HG03469 (cell line): Measurements from ENCODE around the gene BNC2.

Experiments used
- ATAC-seq: cut with Tn5 transposase; IDR thresholded peaks from one replicate; pipeline ENCODE4 v1.9.1; 2021; ENCODE audit warnings: mild to moderate bottlenecking, moderate library complexity, moderate number of reproducible peaks; ENCODE audit not compliant: unreplicated experiment

The BNC2 gene

DNA sequence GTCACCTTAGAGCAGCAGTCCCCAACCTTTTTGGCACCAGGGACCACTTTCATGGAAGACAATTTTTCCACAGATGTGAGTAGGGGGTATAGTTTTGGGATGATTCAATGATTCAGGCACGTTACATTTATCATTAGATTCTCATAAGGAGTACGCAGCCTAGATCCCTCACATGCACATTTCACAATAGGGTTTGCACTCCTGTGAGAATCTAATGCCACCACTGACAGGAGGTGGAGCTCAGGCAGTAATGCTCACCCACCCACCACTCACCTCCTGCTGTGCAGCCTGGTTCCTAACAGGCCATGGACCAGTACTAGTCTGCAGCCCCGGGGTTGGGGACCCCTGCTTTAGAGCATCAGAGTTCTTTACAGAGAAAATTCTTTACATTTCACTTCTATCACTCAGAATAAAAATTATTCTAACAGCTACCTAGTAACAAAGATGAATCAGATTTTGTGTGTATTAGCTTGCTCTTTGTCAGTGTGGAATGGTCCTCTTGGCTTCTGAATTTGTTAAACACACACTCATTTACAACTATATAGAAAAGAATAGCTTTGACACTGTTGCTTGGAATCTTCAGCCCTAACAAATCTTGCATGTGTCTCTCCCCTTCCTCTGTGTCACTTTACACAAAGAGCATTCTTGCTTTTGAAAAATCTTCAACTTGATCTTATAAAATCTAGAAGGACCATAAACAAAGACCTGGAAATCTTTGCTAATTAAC is 438.6 kb downstream of the BNC2 start:
- ATAC-seq, result no peak

DNA sequence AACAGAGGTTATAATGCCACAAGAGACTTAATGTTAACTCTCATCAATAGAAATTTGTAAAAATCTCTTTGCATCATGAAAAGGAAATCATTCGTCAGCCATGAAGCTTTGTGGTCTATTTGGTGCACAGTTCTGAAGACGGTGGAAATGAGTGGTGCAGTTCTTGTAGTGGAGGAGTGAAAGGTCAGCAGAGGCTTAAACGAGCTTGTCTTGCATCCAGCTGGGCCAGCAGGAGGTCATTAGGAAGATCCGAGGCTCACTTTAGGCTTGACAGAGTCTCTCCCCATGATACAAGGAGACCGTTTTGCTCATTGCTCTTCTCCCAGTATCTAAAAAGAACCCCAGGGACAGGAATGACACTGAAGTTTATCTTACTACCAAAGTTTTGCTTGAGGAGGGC is 440.8 kb downstream of the BNC2 start:
- ATAC-seq, result no peak

DNA sequence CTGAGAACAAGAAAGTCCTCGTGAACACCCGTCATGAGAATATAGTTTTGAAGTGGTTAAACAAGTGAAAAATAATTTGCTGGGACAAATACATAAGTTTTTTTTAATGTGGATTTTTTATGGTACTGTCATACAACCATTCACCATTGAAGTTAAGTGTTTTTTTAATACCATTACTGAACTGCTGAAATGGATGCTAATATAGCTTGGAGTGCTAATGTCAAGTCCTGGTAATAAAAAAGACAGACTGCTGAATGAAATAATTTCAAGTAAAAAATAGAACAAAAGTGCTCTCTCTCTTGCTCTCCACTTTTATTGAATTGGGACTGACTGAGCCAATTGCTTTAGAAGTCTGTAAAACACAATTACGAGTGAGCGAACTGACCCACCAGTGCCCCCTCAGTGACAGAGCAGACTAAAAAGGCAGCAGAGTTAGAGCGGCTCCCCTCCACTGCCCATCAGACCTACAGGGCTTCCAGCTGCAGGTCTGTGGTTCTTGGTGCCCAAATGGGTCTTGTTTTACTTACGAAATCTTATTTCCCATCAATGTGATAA is 442.5 kb downstream of the BNC2 start:
- no peak for ATAC-seq

DNA sequence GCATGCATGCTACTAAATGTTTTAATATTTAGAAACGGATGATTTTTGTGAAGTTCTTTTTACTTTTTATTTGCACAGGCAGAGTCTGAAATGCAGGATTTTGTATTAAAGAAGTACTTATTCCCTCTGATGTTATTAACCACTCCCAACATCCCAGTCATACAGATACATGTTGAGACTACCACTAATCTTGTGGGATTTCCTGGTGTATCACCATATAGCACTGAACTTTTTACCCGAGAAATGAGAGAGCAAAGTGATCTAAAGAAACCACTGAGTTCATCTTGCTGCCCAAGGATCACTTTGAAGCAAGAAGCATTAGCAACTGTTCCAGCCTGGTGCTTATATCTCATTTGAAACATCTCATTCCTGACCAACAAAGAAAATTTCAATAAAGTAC is 443.8 kb downstream of the BNC2 start:
- ATAC-seq, result no peak

DNA sequence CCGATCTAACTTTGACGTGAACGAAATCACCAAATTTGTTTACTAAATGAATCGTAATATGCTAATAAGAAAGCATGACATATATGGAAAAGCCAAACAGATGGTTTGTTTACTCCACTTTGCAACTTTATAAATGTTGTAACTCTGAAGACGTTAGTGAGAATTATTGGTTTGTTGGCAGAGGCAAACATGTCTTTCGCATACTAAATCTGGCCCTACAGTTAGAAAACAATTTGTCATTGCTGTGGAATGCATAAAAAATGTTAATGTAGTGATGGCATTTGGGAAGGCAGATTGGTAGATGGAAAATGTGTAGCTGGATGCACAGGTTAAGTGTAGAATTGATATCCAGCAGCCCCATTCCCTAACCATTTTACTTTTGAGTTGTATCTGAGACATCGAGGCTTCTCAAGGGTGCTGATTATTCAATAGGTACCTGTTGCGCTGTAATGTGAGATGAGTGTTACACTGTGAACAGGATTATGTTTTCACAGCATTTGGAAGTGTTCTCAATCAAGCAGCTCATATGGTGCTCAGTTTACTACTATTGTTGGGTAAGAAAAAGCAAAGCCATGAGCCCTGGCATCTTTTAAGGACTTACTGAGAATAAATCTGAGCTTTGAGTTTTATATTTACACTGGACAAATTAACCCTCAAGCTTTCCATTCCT is 444.8 kb downstream of the BNC2 start:
- no peak for ATAC-seq

DNA sequence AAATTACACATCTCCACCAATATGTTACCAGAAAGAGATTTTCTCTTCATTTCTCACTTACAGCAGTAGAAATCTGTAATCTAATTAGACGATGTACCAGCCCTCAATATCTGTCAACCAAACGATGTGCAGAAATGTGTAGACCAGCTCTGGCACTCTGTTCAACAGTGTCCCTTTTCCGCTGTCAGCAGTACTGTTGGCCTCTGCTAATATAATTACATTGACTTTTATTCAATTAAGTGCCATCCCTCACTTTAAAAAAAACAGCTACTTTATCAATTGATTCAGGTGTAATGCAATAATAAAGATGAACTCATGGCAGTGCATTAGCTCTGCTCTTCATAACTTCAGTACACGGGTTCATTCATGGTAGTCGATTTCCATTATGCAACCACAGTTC is 448.4 kb downstream of the BNC2 start:
- ATAC-seq, result no peak

DNA sequence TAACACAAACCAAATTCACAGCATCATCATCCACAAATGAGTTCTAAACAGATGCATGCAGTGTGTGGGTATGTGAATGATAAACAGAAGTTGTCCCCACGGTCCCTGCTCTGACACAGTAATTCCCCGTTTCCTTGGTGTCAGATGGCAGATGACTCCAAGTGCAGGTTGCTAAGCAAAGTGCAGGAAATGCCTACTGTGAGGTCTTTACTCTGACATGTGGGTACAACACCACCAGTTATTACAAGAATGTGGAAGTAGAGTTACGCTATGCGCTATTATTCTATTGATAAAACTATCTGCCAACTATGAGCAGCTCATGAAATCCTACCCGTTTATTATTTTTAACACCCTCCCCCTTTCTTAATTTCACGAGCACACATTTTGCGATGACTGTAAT is 448.9 kb downstream of the BNC2 start:
- ATAC-seq, result no peak

DNA sequence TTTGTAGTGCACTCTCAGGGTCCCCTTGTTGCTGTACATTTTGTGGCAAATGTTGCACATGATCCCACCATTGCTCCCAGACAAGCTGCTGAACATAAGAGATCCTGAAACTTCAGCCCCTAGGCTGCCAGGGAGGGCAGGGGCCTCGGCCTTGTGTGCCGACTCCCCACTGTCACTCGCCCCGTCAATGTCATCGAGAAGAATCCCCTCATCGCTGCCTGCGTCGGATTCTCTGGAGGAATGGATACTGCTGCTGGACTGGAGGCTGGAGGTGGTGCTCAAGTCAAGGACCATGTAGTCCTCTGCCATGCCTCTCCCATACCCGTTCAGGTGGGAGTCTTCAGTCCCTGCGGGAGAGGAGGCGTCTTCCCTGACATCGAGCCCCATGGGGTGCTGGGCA is 451.3 kb downstream of the BNC2 start:
- ATAC-seq, result no peak

DNA sequence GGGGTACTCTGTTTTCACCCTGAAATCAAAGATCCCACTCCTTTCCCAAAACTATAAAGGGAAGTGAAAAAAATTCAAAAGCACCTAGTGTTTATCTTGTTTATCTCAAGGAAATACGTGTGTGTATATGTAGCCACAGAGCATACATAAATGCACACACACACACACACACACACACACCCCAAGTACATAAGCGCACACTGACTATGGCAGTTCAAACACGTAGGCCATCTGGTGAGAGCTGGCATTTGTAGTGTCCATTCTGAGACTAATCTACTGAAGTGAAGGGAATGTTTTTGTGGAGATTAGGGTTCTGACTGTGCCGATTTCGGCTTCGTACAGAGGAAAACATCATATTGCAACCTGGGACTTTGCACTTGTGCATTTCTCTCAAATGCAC is 451.7 kb downstream of the BNC2 start:
- ATAC-seq, result no peak

DNA sequence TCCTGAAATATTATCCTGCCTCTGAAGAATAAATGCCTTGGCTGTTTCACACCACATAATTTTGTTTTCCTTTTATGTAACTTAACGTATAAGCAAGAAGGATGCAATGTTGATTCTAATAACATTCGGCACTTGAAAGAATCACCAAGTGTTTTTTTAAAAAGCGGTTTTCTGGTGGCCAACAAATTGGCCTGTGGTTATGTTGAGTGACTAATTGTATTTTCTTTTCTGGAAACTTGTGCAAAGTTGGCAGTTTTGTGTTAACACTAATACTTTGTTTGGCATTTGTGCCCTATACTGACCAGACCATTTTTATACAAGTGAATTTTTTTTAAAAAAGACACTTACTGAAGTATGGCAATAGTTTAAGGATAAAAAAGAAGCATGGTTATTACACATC is 452.7 kb downstream of the BNC2 start:
- no peak for ATAC-seq

DNA sequence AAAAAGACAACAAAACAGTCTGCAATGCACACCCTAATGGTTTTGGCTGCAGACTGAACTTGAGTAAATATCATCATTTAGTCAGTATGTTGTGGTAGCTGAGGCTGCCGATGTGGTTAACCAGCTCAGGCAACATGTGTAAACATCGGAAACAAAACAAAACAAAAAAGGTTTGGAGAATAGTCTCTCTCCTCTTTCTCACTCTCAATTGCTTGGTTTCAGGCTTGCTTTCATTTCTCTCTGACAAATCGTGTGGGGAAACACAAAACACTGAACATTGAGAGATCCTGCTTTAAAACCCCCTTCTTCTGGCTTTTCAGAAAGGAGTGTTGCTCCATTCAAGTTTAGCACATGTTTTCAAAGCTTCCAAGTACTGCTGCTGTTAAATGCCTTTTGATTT is 453.3 kb downstream of the BNC2 start:
- ATAC-seq, result no peak

DNA sequence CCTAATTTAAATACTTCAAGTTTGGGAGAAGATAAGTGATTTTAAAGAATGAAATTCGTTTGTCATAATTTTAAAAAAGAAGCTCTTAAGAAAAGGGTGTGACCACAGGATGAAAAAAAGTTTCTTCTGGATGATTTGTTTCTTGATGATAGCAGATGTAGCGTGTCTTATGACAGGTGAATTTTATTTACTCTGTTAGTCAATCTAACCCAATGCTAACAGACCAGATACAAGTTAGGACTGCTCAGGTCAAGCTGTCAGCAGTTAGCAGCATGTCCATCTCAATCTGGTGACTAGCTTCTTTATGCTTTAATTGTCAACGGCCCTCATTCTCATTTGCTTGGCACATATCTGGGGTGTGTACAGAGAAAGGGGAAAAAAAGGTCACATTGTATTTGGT is 456.0 kb downstream of the BNC2 start:
- ATAC-seq, result no peak

DNA sequence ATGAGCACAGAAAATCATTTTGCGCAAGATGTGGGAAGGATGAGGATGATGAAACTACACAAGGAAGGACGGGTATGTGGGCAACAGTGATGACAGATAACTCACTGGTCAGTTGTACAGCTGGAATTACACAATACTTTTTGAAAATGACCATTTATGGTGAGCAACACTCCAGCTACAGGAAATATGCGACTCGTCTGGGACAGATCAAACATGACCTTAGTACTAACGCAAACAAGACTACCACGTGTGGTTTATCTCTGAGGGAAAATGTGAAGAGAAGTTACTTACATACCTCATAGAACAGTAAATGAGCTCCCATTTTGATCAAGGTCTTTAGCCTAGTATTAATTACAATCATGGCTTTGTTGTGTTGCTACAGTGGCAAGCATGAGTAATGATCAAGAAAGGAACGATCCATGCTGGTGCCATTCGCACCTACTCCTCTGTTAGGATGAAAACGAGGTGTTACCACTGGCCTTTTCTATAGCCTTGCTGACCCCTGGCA is 456.9 kb downstream of the BNC2 start:
- no peak for ATAC-seq

DNA sequence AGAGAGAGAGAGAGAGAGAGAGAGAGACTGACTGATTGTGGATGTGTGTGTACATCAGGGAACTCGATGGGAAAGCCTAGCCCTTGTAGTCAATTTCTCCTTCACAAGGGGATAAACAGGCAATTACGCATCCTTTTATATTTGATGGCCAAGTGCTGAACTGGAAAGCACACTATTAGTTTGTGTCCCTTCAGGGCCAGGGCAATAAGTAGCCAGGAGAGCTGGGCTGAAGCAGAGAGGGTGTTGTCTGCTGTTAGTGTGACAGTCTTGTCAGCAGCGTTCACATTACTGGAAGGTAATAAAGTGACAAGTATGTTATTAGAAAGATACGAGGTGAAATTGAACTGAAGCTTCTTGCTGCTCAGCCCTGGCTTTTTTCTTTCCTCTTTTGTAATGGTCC is 457.7 kb downstream of the BNC2 start:
- ATAC-seq, result no peak

DNA sequence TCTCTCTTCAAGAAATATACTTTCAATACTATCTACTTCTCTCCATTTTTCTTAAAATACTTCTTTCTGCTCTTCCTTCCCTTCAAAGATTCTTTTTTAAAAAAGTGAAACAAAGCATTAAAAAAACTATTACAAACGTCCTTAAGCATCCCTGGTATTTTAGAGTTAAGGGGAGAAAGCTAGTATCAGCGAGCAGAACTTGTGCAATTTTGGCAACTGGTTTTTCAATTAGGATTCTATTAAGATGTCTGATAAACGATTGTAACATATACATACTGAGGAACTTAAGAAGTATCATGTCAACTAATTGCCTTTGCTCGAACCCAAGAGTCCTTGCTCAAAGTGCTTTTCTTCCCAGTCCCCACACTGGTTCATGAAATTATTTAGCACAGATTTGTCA is 459.2 kb downstream of the BNC2 start:
- no peak for ATAC-seq

DNA sequence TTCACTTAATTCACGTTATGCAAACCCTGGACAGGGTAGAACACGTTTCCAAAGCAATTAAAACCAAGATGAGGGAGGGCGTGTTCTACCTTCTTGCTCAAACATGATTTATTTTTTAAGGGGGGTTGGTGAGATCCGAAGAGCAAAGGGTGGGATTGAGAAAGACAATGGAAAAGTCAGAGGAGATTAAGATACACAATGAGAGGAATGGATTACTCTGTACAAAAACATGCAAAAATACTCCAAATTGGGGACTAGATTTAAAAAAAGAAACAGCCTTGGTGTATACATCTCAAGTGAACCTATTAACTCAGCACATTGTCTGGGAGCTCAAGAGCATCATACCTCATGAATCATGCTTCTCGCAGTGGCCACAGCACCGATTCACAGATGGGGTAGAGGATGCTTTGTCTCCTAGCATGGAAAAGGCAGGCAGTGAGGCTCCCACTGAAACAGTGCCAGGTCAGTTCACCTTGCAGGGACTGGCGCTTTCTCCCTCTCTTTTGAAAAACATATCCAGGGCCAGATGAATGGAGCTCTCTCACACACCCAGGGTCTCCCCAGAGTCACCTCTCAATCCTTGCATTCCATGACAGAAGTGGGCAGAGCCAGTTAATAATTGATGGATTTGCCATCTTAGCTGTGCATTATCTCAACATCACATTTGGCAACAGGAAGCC is 459.7 kb downstream of the BNC2 start:
- no peak for ATAC-seq

DNA sequence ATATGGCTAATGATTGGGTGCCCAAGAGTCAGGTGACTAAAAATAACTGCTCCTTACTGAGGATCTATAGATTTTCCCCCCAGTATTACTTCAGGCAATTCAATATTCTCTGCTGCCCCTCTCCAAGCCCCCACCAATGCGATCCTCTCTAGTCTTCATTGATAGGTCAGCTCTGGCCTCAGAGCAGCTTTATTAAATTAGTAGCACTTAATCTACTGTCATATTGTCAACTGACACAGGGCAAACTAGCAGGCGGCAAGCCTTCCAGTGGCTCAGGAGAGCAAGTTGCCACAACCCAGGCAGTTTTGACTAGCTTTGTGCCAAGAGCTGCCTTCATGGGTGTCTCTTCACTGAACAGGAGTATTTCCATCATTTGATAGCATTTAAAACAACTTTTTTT is 462.9 kb downstream of the BNC2 start:
- ATAC-seq, result no peak

DNA sequence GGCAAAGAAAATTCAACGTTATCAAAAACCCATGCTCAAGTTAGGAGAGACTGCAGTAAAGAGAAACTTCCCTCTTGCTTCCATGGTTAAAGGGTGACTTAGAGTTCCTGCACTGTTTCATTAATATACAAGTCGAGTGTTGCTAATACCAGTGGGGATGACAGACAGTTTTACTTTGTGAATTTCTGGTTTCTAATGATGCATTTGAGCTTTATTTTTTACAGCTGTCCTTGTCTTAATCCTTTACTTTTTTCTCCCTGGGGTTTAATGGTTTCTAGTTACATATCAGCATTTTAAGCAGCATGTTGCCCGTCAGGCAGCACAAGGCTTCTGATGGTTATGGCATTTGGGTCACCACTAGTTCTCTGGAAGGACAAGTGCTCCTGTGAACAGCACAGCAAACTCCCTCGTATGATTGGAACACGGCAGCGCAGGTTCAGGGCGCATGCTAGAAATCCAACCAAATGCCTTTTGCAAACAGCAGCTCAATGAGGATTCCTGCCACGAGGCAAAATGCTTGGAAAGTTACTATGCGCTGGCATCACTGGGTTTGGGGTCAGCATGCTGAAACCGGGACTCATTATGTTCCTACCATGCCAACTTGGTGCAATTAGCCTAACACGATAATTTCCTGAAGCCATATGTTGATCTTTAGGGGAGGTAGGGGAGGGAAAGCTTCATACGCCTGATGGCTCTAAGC is 463.8 kb downstream of the BNC2 start:
- ATAC-seq, result no peak

DNA sequence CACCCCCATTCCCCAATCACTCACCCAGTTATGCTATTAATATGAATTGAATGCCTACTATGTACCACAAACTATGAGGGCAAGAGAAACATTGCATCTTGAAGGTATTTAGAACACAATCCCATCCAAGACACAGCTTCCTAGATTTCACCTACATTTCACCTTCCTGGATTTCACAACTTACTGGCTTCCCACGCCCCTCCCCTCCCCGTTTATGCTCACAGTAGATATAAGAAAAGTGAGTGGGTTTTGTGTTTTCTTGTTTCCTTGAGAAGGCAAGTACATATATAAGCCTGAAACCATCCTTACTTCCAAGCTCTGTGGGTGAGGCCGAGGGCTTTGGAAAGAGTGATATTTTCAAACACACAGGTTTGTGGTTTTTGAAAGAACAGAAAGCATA is 465.0 kb downstream of the BNC2 start:
- ATAC-seq, result no peak

DNA sequence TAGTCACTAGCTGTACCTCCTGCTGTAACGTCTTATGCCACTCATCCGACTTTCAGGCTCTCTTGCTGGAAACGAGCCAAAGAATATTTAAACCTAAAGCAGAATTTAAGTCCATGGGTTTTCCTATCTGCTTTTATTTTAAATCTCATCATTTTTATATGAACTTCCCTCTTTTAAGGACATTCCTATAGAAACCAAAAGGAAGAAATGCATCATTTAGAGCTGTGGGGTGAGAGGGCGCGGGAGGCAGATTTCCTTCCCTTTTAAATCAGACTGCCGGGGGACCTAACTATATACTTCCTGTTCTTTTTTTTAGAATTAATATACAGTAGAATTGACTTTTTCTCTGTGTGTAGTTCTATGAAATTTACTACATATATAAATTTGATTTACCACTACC is 468.8 kb downstream of the BNC2 start:
- ATAC-seq, result no peak

DNA sequence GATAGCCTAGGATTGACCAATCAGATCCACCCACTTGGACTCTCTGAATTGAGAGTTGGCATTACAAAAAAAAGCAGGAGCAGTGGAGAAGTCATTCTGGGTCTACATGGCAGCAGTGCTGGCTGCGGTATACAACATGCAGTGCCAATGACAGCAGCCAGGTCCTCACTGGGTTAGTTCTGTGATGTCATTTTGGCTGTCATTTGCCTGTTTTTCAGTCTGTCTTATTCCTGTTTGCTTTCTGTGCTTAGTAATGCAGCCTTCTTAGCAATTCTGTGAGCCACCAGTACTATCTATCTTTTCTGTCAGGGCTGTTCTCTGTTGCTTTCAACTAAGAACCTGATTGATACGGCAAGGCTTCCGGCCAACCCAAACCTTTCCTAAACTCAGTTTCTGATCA is 471.8 kb downstream of the BNC2 start:
- ATAC-seq, result no peak
